AG10803 (cell line): Measurements from ENCODE around the gene TNKS1BP1.
A peak's percentile ranks its signal among the peaks of the same experiment; 100 is the strongest.
"Not testable (repeated sequence)": the region's sequence is repeated elsewhere in the genome, so short reads cannot be mapped to it uniquely, and the experiment has no call there.

Experiments
- DNase-seq: peaks from one replicate; pipeline ENCODE4 v3.0.0; 2010; ENCODE audit warnings: low read depth
- H3K4me3 ChIP-seq: 2 replicates; pipeline ENCODE4 v1.5.1; 2011; ENCODE audit warnings: mild to moderate bottlenecking, low read length, control low read depth
- CTCF ChIP-seq: conservative IDR thresholded peaks from 2 replicates; pipeline ENCODE4 v1.5.1; 2011; ENCODE audit warnings: mild to moderate bottlenecking, low read length, control low read depth, inconsistent platforms

Gene TNKS1BP1

GRCh38 chr11:57338142-57338541 is 13.4 kb upstream of the TNKS1BP1 start, which contains the start of gene P2RX3:
Gene P2RX3 (plus strand): TSS chr11:57338352. CDS start chr11:57338551, 199 bp downstream.
- no peak for TF ChIP-seq CTCF
- no peak within 1 kb of the TSS for H3K4me3 ChIP-seq
- no peak for DNase-seq

GRCh38 chr11:57336856-57337255 is 12.1 kb upstream of the TNKS1BP1 start:
- H3K4me3 ChIP-seq, DNase-seq: not testable (repeated sequence)

GRCh38 chr11:57336111-57336666 is 11.4 kb upstream of the TNKS1BP1 start:
- H3K4me3 ChIP-seq = peak overlapping the region; percentile 82
- DNase-seq = no peak
- no peak for TF ChIP-seq CTCF

GRCh38 chr11:57335343-57336110 is 10.8 kb upstream of the TNKS1BP1 start, which contains the start of gene SSRP1:
Gene SSRP1 (minus strand): TSS chr11:57335892. CDS start chr11:57335121, 771 bp downstream.
- peak; percentile 85 for DNase-seq
- H3K4me3 ChIP-seq = peak within 1 kb of the TSS; percentile 82
- TF ChIP-seq CTCF = no peak; the same call in 1 of the 2 replicates

- peak overlapping the region; percentile 82 for H3K4me3 ChIP-seq
- TF ChIP-seq CTCF = no peak
- no peak for DNase-seq
These were observed 10.2 kb upstream of the TNKS1BP1 start for GRCh38 chr11:57335023-57335342.

- no peak for DNase-seq
- H3K4me3 ChIP-seq = no peak overlapping the region
- no peak for TF ChIP-seq CTCF
These were observed 8.1 kb upstream of the TNKS1BP1 start for GRCh38 chr11:57332694-57333440.

GRCh38 chr11:57331720-57332119 is 7.0 kb upstream of the TNKS1BP1 start:
- DNase-seq = no peak
- TF ChIP-seq CTCF = no peak
- no peak overlapping the region for H3K4me3 ChIP-seq
